Measurements from ENCODE around the gene OBP2B. TPM values are rescaled to one million over a fixed set of nuclear protein-coding genes. Genes with fewer than 3 reads are reported as not detected.
"Not testable (repeated sequence)": the region's sequence is repeated elsewhere in the genome, so short reads cannot be mapped to it uniquely, and the experiment has no call there.

The OBP2B gene
- polyA plus RNA-seq, 1 donor: not detected

DNA sequence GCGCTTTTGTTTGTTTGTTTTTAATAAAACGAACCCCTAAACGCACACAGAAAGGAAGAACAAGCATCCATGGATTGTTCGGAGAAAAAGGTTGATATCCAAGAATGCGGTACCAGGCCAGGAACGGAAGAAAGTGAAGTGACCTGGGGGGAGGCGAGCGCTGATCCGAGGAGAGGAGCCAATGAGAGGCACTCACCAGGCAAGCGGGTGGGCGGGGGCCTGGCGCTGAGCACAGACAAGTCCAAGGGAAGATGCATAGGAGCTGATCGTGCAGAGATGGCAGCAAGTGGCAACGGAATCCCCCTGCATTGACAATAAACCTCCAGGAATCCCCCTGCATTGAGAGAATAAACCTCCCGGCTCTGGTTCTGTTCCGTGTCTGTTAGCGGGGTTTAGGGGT lies 8.4 kb downstream of the OBP2B start:
- no peak for DNase-seq

- DNase-seq: peak; percentile 22
Measured at GRCh38 chr9:133199648-133200321, 9.3 kb downstream of the OBP2B start.

DNA sequence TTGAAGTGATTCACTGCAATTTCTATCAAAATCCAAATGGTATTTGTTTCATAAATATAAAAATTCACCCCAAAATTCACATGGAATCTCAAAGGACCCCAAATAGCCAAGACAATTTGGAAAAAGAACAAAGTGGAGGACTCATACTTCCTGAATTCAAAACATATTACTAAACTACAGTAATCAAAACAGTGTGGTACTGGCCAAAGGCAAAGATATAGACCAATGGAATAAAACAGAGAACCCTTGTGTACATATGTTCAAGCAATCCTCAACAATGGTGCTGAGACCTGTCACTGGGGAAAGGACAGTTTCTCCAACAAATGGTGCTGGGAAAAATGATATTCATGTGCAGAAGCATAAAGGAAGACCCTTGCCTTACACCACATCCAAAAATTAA lies 14.0 kb downstream of the OBP2B start:
- no peak for DNase-seq

GRCh38 chr9:133194597-133194996 lies 14.5 kb downstream of the OBP2B start:
- DNase-seq: no peak

DNA sequence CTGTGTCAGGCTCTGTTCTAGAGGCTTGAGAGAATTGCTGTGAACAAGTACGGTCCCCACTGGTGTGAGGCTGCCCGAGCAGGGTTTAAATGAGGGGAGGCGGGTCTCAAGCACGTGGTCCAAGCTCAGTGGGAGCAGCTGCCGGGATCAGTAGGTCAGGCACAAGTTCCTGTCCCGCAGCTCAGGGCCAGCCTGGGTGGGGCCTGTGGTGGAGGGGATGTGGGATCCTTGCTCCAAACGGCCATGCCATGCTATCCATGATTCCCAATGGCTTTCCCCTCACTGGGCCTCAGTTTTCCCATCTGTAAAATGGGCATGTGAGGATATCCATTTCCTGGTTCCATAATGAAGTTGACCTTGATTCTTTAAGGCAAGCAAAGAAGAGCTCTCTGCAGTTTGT lies 17.1 kb downstream of the OBP2B start:
- DNase-seq: no peak

DNA sequence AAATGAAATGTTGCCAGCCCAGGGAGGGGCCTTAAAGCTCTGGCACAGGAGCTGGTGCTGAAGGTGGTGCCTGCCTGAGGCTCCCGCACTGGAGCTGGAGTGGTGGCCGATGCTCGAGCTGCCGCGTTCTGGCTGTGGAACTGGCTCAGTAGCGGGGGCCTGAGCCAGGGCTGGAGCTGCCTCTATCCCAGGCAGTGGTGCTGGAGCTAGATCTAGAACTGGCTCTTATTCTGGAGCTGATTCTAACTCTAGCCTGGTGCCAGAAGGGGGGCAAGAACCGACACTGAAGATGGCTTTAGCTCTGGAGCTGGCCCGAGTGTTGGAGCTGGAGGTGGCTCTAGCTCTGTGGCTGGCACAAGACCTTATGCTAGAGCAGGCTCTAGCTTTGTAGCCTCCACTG lies 19.2 kb downstream of the OBP2B start:
- DNase-seq: no peak

- no peak for DNase-seq
Measured at GRCh38 chr9:133188843-133189180, 20.2 kb downstream of the OBP2B start.

GRCh38 chr9:133188006-133188842 lies 20.8 kb downstream of the OBP2B start:
- no peak for DNase-seq

- DNase-seq: no peak
Measured at GRCh38 chr9:133187561-133188005, 21.5 kb downstream of the OBP2B start.

DNA sequence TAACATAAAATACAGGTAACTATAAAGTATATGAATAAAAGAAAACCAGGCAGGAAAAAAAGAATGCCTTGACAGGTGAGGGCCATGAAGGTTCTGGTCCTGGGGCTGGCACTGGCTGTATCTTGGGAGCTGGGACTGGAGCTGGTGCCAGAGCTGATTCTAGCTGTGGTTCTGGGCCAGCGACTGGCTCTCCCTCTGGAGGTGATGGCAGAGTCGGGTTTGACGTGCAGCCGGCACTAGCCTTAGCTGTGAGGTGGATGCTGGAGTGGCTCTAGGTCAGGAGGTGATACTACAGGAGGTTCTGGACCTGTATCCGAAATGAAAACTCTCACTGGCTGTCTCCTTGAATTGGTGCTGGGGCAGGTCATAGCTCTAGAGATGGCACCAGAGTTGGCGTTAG lies 22.3 kb downstream of the OBP2B start:
- DNase-seq: no peak

DNA sequence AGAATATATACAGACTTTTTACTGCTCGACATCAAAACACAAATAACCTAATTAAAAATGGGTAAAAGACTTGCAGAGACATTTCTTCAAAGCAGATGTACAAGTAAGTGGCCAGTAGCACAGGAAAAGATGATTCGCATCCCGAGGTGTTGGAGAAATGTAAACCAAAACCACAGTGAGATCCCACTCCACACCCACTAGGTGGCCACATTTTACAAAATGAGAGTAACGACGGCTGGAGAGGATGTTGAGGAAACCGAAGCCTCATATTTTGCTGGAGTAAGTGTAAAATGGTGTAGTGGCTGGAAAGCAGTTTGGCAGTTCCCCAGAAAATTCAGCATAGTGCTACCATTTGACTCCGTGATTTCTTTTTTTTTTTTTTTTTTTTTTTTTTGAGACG lies 24.1 kb downstream of the OBP2B start:
- DNase-seq: peak; percentile 57

- DNase-seq: no peak
Measured at GRCh38 chr9:133182151-133182550, 26.9 kb downstream of the OBP2B start.

DNA sequence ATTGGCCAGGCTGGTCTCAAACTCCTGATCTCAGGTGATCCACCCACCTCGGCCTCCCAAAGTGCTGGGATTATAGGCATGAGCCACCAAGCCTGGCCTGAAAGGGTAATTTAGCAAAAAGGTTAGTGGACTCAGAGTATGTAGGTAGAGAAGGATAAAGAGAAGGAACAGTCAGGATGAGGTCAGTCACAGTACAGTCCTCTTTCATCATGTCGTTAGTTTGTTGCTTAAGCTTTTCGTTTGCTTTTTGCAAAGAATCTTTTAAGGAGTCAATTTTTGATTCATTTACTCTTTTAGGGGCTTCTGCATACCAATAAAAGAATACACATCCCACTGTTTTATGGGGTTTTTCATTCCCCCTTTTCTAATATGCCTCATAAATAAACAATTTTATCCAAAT lies 27.5 kb downstream of the OBP2B start:
- DNase-seq: no peak

- no peak for DNase-seq
Measured at GRCh38 chr9:133180953-133181352, 28.1 kb downstream of the OBP2B start.

DNA sequence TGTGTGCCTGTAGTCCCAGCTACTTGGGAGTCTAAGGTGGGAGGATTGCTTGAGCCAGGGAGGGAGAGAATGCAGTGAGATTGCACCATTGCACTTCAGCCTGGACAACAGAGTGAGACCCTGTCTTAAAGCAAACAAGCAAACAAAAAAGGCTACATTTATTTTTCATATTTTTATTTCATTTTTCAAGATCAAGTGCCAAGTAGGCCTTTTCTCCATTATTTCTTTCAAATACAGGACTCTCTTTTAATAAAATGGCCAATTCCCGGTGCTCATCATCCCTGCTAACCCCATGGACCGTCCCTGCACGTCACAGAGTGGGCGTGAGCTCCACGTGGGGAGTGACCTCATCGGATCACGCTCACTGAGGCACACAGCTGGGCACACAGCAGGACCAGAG lies 36.0 kb downstream of the OBP2B start:
- DNase-seq: no peak

DNA sequence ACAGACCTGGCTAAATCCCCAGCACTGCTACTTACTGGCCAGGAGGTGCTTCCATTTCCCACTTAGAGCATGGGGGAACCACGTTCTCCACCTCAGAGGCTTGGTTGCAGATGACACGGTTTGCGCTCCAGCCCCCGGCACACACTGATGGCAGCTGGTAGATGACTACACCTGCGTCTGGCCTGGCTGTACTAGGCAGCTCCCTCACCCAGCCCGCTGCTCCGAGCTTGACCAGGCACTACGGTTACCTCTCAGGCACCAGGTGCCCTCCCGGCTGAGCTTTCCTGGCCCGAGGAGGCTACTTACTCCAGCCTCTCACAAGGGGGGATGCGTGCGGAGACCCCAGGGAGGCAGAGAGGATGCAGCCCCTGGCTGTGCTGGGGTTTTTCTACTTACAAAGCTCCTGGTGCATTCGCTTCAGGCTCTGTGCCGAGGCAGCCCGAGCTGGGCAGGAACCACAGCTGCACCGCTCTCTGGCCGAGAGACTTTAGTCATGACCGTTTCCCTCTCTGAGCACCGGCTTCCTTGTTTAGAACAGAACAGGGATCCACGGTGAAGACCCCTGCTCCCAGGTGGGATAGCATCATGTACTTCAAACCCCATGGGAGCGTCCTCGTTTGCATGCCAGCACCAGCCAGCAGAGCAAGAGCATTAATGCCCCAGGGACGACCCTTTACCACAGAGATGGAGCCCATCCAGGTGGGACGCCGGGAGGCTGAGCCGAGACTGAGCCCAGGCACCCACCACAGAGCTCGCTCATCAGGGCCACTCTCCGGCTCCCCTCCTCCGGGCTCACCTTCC lies 37.7 kb downstream of the OBP2B start:
- DNase-seq: no peak

GRCh38 chr9:133170716-133171115 lies 38.3 kb downstream of the OBP2B start:
- DNase-seq: no peak

- not testable (repeated sequence) for DNase-seq
Measured at GRCh38 chr9:133169687-133170086, 39.4 kb downstream of the OBP2B start.

- no peak for DNase-seq
Measured at GRCh38 chr9:133169102-133169501, 39.9 kb downstream of the OBP2B start.

GRCh38 chr9:133168432-133168831 lies 40.6 kb downstream of the OBP2B start:
- no peak for DNase-seq

DNA sequence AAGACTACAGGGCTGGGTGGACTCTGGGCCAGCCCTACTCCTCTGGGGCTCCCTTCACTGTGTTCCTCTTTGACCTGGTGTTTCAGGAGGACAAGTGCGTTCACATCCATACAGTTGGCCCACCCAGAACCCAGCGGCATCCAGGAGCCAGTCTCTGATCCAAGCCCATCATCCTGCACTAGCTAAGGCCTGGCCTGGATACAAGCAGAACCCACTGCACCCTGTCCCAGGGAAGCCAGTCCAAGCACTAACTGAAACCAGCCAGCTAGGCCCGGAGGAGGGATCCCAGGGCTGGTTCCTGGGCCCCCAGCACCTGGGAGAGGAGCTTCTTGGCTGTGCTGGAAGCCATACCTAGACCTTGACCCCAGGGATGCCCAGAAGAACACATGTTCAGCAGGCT lies 41.3 kb downstream of the OBP2B start:
- DNase-seq: no peak

DNA sequence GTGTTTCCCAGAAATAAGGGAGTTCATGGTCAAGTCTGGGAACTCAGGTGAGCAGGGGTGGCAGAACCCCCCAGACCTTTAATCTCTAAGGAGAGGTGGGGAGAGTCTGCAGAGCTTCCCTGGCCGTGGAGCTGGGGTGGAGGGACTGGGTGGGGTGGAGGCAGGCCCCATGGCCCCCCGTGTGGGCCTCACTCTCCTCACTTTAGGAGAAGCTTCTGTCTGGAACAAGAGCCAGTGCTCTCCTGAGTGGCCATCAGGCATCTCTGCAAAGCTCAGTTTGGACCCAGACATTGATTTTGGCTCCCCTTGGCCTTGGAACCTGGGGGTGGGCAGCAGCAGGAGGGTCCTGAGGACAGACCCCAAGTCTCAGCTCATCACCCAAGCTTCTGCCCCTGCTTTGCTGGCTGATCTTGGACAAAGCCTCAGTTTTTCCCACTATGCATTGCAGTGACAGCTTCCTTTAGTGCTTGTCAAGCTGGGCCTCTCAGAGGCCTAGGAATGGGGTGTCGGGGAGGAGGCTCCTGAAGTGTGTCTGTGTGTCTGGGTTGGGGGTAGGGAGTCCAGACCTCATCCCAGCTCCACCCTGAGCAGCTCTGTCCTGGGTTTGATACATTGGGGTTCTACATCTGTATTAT lies 41.8 kb downstream of the OBP2B start:
- no peak for DNase-seq

DNA sequence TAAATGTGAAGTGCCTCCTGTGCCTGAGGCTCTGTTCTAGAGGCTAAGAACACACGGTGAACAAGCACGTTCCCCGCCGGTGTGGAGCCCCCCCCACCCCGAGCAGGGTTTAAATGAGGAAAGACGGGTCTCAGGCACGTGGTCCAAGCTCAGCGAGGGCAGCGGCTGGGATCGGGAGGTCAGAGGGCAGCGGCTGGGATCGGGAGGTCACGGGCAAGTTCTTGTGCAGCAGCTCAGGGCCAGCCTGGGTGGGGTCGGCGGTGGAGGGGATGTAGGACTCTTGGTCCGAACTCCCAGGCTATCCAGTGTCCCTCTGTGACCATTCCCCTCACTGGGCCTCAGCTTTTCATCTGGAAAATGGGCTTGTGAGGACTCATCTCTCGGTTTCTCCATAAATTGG lies 42.7 kb downstream of the OBP2B start:
- no peak for DNase-seq
